ENCODE data around the gene ITSN1. TPM values are rescaled to one million over a fixed set of nuclear protein-coding genes. Genes with fewer than 3 reads are reported as not detected.

Gene ITSN1
- total and polyA plus RNA-seq, 4 donors, result 20.3 to 112 (median 40.2) TPM

DNA sequence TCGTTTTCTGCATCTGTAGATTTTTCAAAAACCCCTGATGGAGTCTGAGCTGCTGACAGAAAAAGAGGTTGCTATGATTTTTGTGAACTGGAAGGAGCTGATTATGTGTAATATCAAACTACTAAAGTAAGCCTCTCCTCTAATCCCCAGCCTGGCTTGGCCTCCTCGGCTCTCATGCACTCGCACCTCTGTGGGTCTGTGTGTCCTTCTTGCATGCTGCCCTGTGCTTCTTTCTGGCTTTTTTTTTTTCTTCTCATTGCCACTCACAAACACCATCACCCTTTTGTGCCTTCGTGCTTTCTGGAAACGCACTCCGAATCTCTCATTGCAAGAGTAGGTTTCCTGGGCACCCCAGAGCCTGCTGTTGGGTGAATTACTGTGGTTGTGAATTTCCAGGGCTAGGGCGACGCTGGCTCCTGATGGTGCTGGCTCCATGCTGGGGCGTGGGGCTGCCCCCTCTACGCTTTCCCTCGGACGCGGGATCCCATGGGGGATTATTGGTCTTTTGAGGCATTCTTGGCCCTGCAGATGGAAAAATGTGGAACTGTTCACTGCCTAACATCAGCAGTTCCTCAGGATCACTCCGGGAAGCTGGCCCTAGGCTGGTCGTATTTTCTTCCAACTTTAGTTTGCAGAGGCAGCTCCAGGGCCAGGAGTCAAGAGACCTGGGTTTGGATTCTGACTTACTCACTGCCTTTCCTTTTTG, 216.5 kb downstream of the ITSN1 start:
- Histone ChIP-seq H3K36me3 (ENCODE audit: control insufficient read depth in 4 of 4, insufficient read depth in 3 of 4, low read depth in 1 of 4, low read length in 3 of 4) (no peaks in the 10 kb centered on the region), H3K27ac (ENCODE audit: low read depth in 1 of 2, low read length in 2 of 2) (no peak overlapping the region)

GRCh38 chr21:33859373-33860102, 217.2 kb downstream of the ITSN1 start:
- Histone ChIP-seq H3K27me3 (ENCODE audit: control insufficient read depth in 4 of 4, insufficient read depth in 4 of 4, low read length in 3 of 4) (no peaks in the 10 kb centered on the region), H3K4me1 (ENCODE audit: control insufficient read depth in 4 of 4, insufficient read depth in 4 of 4, low read length in 3 of 4) (no peaks in the 10 kb centered on the region), H3K36me3 (ENCODE audit: control insufficient read depth in 4 of 4, insufficient read depth in 3 of 4, low read depth in 1 of 4, low read length in 3 of 4) (no peaks in the 10 kb centered on the region), H3K4me3 (ENCODE audit: low read depth in 1 of 3, low read length in 3 of 3) (no peak overlapping the region), H3K27ac (ENCODE audit: low read depth in 1 of 2, low read length in 2 of 2) (no peak overlapping the region), H3K9me3 (ENCODE audit: control insufficient read depth in 4 of 4, low read length in 3 of 4) (no peaks in the 10 kb centered on the region), H3K9ac (ENCODE audit: low read depth in 1 of 2, low read length in 2 of 2) (no peak overlapping the region)
- no peak for DNase-seq (ENCODE audit: low spot score)
- WGBS, result 94% methylated on average over 18 of the region's 18 CpGs
- TF ChIP-seq REST (IDR thresholded peaks at IDR 0.05) (no peak), CTCF (IDR thresholded peaks at IDR 0.05; ENCODE audit: low read depth, low read length, missing input control) (no peak), RXRA (IDR thresholded peaks at IDR 0.05) (no peak), JUND (IDR thresholded peaks at IDR 0.05) (no peak), NR2F2 (IDR thresholded peaks at IDR 0.05) (no peak)
- TF ChIP-seq, protein P1, sequence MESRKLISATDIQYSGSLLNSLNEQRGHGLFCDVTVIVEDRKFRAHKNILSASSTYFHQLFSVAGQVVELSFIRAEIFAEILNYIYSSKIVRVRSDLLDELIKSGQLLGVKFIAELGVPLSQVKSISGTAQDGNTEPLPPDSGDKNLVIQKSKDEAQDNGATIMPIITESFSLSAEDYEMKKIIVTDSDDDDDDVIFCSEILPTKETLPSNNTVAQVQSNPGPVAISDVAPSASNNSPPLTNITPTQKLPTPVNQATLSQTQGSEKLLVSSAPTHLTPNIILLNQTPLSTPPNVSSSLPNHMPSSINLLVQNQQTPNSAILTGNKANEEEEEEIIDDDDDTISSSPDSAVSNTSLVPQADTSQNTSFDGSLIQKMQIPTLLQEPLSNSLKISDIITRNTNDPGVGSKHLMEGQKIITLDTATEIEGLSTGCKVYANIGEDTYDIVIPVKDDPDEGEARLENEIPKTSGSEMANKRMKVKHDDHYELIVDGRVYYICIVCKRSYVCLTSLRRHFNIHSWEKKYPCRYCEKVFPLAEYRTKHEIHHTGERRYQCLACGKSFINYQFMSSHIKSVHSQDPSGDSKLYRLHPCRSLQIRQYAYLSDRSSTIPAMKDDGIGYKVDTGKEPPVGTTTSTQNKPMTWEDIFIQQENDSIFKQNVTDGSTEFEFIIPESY (IDR thresholded peaks at IDR 0.05), result no peak
- TF ChIP-seq, protein P2, sequence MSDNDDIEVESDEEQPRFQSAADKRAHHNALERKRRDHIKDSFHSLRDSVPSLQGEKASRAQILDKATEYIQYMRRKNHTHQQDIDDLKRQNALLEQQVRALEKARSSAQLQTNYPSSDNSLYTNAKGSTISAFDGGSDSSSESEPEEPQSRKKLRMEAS (IDR thresholded peaks at IDR 0.05), result no peak

More for the DNA sequence above, 216.5 kb downstream of the ITSN1 start:
- TF ChIP-seq RAD21 (IDR thresholded peaks at IDR 0.05) (no peak), CTCF (IDR thresholded peaks at IDR 0.05; ENCODE audit: low read depth, low read length, missing input control) (no peak), JUND (IDR thresholded peaks at IDR 0.05) (no peak), ATF3 (IDR thresholded peaks at IDR 0.05) (no peak), EGR1 (IDR thresholded peaks at IDR 0.05; ENCODE audit: low read depth in 2 of 2) (no peak), HNF4G (IDR thresholded peaks at IDR 0.05) (no peak), YY1 (IDR thresholded peaks at IDR 0.05) (no peak)
- TF ChIP-seq, protein P1 (IDR thresholded peaks at IDR 0.05), result no peak
- TF ChIP-seq, protein P2 (IDR thresholded peaks at IDR 0.05), result no peak
- Histone ChIP-seq H3K4me3 (ENCODE audit: low read depth in 1 of 3, low read length in 3 of 3) (no peak overlapping the region), H3K9ac (ENCODE audit: low read depth in 1 of 2, low read length in 2 of 2) (no peak overlapping the region), H3K27me3 (ENCODE audit: control insufficient read depth in 4 of 4, insufficient read depth in 4 of 4, low read length in 3 of 4) (no peaks in the 10 kb centered on the region), H3K9me3 (ENCODE audit: control insufficient read depth in 4 of 4, low read length in 3 of 4) (no peaks in the 10 kb centered on the region), H3K4me1 (ENCODE audit: control insufficient read depth in 4 of 4, insufficient read depth in 4 of 4, low read length in 3 of 4) (no peaks in the 10 kb centered on the region)
- 89% methylated on average over 15 of the region's 15 CpGs for WGBS
- DNase-seq (ENCODE audit: low spot score), result no peak

All from liver (tissue), 9 donors.